NCI-H187 (cell line): ENCODE results near the gene RHEX.

ENCODE experiments used
- DNase-seq, 2 experiments: peaks; one replicate each; lab custom pipeline; 2025; lab: John Stamatoyannopoulos, UW

Gene RHEX

DNA sequence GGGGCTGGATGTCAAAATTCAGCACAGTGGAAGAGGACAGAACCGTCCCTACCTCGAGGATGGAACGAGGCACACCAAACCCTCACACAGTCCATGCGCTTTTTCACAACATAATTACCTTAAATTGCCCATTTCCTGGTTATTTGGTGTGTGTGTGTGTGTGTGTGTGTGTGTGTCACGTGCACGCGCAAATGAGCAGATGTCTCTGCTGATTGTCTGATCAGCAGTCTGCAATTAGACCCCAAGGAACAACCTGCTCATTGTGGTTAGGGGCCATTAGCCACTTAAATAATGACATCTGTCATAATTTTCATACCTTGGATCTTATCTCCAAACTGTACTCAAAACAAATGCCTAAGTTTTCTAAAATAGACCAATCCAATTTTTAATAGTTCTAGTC is 41.1 kb downstream of the RHEX start:
- DNase-seq: no peak

DNA sequence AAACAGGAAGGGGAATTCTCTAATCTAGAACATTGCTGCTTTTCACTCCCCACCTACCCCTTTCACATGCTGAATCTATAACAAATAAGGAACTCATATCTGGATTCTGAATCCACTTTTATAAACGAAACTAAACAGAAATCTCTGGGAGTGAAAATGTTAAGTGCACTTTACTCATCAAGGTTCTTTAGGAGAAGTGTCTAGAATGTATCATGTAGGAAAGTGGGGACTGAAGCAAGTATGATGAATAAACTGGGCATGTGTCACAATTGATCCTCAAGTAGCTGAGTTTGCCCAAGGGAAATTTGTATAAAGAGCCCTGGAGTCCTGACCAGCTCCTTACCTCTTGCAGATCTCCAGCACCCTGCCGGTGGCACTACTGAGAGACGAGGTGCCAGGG is 44.4 kb downstream of the RHEX start:
- no peak for DNase-seq

DNA sequence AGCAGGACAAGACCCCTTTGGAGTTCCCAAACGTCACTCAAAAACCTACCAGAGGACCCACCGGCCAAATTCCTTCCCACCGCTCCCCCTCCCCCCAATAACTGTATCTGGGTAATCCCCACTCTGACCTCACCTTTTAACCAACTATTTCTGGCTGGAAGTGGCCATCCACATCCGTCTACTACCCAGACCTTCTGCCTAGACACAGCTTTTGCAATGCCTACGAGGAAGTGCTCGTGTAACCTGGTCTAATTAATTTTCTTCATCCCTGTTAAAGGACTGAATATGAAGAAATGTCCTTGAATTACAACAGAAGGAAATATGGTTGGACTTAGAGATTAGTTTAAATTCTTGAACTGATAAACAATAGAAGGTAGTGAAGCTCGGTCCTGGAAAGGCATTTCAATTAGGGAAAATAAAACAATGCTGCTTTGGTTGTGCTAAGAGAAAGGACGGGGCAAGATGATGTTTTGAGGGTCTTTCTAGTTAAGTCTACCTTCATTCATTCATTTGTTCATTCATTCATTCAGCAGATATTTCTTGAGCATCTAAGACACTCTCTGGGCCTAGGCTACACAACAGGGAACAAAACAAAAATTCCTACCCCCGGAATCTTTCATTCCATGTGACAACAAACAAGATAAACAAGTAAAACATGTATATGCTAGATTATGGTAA is 45.4 kb downstream of the RHEX start:
- DNase-seq: no peak

DNA sequence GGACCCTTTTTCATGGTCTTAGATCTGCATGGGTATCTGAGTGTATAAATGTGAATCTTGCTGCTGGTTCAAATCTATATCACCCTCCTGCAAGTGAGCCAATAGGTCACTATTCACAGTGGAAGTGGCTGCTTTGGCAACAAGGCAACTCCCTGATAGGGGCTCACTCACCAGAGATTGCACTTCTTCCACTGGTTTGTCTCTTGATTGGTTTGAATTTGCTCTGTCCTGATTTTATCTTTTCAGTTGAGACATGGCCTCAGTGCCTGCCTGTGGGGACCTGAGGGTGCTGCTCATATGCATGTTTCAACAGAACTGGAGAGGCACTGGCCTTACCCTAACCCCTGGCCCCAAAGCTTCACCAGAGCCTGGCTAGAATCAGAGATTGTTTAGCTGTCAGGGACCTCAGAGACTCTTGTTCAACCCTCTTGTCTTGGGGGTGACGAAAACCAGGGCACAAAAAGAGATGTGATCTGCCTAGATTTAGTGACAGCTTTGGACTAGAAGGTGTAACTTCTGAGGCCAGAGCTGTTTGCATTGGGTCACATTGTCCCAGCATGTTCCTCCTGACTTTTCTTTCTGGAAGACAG is 47.3 kb downstream of the RHEX start:
- DNase-seq: no peak

DNA sequence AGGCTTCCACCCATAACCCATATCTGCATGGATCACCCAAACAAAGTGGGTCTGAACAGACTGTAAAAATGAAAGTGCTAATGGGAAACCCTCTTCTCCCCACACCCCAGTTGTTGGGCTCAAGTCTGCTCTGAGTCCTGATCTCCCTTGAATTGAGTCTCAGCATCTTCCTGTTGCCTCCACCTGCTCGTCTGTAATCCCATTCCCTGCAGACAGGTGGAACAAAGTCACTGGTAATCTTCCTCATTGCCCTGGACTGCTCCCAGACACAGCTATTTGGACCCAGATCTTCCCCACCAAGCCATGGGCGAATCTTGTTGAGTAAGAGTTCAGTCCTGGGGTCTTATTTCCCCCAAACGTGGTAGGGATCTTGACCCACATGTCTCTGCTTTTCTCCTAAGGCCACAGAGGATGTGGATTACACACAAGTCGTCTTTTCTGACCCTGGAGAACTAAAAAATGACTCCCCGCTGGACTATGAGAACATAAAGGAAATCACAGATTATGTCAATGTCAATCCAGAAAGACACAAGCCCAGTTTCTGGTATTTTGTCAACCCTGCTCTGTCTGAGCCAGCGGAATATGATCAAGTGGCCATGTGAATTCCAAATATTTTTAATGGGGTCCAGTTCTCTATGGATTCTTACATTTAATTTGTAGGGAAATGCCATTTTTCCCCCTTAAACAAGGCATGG is 48.5 kb downstream of the RHEX start:
- DNase-seq: no peak

DNA sequence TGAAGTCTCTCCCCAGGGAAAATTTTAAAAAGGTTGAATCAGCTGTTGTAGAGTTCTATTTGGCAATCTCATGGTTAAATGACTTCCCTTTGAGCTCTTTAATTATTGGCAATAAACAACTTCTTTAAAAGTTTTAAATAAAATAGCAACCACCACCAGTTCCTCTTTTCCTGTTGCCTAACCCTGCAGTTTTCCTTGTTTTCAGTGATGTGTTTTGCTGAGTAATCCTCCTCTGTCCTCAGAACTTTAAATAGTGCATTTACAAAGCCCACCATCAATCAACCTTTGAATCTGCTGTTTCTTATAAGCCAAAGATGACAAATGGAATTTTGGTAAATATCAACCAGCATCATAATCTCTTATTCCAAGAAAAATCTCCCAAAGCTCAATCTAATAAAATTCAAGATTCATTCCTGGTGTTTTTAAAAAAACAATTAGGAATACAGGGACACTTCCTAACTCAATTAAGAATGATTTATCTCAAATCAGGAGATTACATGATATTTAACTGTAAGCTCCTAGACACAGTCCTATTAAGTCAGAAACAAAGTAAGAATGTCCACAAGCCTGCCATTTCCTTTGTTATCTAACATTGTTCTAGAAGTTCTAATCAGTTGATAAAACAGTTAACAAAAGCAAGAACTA is 49.4 kb downstream of the RHEX start:
- DNase-seq: no peak

GRCh38 chr1:206103979-206104378 is 51.0 kb downstream of the RHEX start:
- no peak for DNase-seq

DNA sequence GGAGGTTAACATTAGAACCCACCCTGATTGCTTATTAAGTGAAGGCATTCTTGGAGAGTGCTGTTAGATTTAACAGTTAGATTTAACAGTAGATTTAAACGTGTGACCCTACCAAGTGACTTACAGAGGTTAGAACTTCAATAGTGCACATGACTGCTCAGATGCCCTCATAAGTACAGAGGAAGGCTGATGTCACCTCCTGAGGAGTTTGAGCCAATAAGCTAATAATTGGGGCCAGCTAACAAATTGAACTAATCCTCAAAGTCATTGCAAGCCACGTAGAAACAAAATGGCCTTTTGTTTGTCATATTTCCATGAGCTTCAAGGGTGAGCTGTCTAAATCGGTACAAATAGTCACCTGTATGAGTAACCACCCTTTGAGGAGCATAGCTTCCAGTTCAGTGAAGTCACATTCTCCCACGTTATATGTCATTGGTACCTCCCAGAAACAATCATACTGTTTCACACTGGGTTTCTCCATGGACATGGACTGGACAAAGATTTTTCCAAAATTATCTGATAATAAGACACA is 52.6 kb downstream of the RHEX start:
- no peak for DNase-seq

DNA sequence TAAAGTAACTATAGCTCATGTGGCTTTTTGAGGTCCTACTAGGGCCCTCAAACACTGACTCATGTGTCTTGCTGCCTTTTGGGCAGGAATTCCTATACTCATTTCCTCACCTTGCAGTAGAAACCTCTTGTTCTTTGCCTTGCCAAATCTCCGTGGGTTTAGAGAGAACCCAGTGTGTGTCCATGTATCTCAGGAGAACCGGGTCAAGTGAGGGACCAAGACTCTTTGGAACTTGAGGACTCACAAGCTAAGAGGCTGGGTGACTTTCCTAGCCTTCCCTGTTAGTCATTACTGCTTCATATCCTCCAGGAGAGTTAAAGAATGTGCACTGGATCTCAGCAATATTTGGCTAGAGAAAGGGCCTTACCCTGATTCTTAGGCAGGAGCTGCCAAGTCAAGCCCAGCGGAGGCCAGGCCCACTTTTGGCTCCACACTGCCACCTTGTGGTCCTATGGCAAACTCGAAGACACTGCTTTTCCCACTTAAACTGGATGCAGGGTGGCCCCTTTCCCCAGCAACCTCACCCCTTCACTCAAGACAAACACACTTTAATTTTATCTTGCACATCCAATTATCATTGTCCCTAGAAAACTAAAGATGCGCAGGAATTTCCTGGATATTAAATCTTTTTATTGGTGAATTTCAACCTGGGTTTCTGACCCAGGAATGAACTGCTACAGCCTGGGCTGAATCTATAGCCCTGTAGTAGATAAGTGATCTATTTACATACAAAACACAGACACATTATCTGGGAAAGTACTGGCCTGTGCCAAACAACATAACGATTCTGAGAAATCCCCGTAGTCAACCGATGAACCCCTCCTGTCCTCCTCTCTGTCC is 53.6 kb downstream of the RHEX start:
- peak; percentile 80 to 83 for DNase-seq

GRCh38 chr1:206107168-206107544 is 54.2 kb downstream of the RHEX start:
- DNase-seq: no peak

- DNase-seq: no peak
Measured at GRCh38 chr1:206108635-206109034, 55.7 kb downstream of the RHEX start.

DNA sequence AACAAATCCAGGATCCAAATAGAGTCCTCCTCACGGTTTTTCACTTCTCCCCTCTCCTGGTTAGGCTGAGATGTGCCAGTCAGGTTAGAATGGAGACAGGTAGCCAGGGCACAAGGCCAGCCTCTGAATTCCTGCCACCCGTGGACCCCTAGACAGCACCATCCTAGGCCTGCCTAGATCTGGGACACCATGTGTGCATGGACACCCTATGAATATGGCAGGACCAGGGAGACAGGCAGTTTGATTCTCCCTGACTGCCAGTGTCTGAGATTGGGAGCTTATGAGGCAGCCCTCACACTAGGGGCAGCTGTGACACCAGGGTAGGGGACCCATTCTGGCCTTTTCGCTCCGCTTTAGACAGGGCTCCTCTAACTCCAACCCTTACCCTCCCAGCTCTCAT is 56.7 kb downstream of the RHEX start:
- no peak for DNase-seq

DNA sequence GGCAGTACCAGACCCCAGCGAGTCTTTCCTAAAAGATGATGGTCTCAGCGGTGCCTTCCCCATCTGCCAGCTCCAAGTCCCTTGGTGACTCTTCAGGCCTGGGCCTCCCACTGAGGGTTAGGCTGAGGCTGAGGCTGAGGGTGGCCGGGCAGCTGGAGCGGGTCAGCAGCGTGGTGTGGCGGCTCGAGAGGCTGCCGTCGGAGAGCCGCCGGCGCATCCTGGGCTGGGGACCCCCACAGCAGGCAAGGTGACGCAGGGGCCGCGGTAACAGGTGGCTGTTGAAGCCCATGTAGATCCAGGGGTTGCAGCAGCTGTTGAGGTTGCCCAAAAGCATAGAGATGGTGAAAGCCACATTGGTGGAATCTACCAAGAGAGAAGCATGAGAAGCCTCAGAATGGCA is 57.2 kb downstream of the RHEX start:
- no peak for DNase-seq

- no peak for DNase-seq
Measured at GRCh38 chr1:206110820-206111219, 57.8 kb downstream of the RHEX start.

GRCh38 chr1:206111271-206111927 is 58.4 kb downstream of the RHEX start:
- no peak for DNase-seq

GRCh38 chr1:206112600-206113301 is 59.8 kb downstream of the RHEX start:
- DNase-seq: no peak

GRCh38 chr1:206114692-206115640 is 62.0 kb downstream of the RHEX start:
- no peak for DNase-seq

DNA sequence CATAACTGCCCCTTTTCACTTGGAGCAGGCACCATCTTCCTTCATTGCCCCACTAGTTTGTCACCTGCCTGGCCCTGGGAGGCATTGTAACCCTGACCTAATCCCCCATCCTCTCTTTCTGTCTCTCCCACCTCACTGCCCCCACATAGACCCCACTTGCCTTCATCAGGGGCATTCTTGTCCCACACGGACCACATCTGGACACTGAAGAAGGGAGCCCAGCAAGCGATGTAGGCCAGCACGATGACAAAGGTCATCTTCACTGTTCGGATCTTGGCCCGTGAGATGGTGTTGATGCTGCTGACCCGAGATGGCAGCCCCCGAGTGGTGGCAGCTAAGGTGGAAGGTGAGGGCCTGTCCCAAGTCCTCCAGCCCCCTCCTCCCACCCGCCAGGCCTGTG is 62.8 kb downstream of the RHEX start:
- no peak for DNase-seq

GRCh38 chr1:206116191-206116872 is 63.4 kb downstream of the RHEX start:
- no peak for DNase-seq
